Left cardiac atrium (tissue), 4 donors: Measurements from ENCODE around the gene LRP1B. TPM values are rescaled to one million over a fixed set of nuclear protein-coding genes. Genes with fewer than 3 reads are reported as not detected.
"Not testable (repeated sequence)": the region's sequence is repeated elsewhere in the genome, so short reads cannot be mapped to it uniquely, and the experiment has no call there.

Experiments
- ATAC-seq, 2 donors: fragments of 200-7000 bp; cut with Tn5 transposase; one replicate each; pipeline ENCODE4 v1.9.1; 2020; ENCODE audit warnings: mild to moderate bottlenecking in 2 of 2, moderate library complexity in 2 of 2
- DNase-seq: peaks from one replicate; pipeline ENCODE4 v3.0.0-alpha.2; 2020
- intact Hi-C, 2 donors: fragments of 100-400 bp; cut with DNase I; formaldehyde crosslinking; loops; one replicate each; pipeline versions ENCODE4 v1.14.1 to v1.15.1; 2022 to 2023
- total RNA-seq, 2 donors: library from RNA; stranded (reverse); fragmentation: NEBNext Ultra II Directional; extraction: Animal tissue kit (Norgen Biotek cat#: 25700); gene quantifications; one replicate each; pipeline ENCODE4 v1.2.1, GENCODE V29; 2021
- donor health status: DM: no; HTN: yes; CAD: no.
- donor health status: DM: no; HTN: yes; CAD: no; lungs with severe emphysema.
- donor health status: DM: yes; HTN: yes; CAD: no.
- donor health status: Dilated cardiomyopathy.

Gene LRP1B
- total RNA-seq, 2 donors from 2014 or later: 1.2 TPM

- ATAC-seq (no peak), DNase-seq (no peak)
- intact Hi-C loops: no loop called here
Observed at GRCh38 chr2:140359056-140359771, 1771.6 kb downstream of the LRP1B start.

- no peak for ATAC-seq
- intact Hi-C loops: no loop called here
- DNase-seq: no peak
Observed at GRCh38 chr2:140356697-140357096, 1774.1 kb downstream of the LRP1B start.

DNA sequence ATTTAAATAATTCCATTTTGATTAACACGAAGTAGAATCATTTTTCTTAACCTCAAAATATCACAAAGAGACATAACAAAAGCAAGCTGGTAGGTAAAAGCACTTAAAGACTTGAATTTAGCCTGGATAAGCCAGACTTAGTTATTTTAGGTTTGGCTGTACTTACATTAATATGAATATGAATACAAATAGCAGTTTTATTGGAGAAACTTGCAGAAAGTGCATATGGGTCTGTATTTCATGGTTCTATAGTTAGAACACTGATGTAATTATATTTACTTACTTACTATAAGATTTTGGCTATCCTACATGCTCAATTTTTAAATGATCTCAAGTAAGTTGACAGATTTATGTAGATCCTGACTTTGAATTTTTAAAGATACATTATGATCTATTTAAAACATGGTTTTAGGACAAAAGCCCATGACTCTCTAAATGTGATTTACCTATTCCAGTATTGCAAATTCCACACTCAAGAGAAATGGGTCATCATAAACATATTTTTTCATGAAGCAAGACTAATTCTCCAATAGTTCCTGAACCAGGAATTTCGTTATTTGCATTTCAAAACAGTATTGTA, 1775.2 kb downstream of the LRP1B start:
- intact Hi-C loops: no loop called here
- DNase-seq: no peak
- no peak for ATAC-seq

- DNase-seq (no peak), ATAC-seq (no peak)
Observed at GRCh38 chr2:140354544-140354943, 1776.3 kb downstream of the LRP1B start.

GRCh38 chr2:140353541-140353940, 1777.3 kb downstream of the LRP1B start:
- intact Hi-C loops: no loop called here
- ATAC-seq: no peak

More at GRCh38 chr2:140354544-140354943, 1776.3 kb downstream of the LRP1B start:
- intact Hi-C loops: no loop called here

GRCh38 chr2:140351692-140352091, 1779.1 kb downstream of the LRP1B start:
- intact Hi-C loops: no loop called here
- no peak for DNase-seq
- ATAC-seq: no peak

More at GRCh38 chr2:140353541-140353940, 1777.3 kb downstream of the LRP1B start:
- no peak for DNase-seq

GRCh38 chr2:140349695-140350094, 1781.1 kb downstream of the LRP1B start:
- intact Hi-C loops: no loop called here
- ATAC-seq (no peak), DNase-seq (no peak)

GRCh38 chr2:140348826-140349225, 1782.0 kb downstream of the LRP1B start:
- intact Hi-C loops: no loop called here
- DNase-seq: no peak
- ATAC-seq: no peak

DNA sequence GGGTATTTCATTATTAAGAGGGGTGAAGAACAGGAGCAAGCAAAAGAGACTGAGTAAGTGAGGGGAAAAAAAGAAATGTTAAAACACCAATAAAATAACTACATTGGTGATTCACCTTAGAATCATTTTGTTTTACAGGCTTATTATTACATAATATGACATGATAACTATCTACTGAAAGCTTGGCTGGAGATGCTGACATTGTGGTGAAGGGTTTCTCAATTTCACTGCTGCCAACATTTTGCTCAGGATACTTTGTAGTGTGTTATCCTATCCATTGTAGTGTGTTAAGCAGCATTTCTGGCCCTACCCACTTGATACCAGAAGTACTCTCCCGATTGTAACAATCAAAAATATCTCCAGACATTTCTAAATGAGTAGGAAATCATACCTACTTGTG, 1786.0 kb downstream of the LRP1B start:
- intact Hi-C loops: no loop called here
- ATAC-seq (no peak), DNase-seq (no peak)

- intact Hi-C loops, DNase-seq, ATAC-seq: not testable (repeated sequence)
Observed at GRCh38 chr2:140344266-140344665, 1786.5 kb downstream of the LRP1B start.

DNA sequence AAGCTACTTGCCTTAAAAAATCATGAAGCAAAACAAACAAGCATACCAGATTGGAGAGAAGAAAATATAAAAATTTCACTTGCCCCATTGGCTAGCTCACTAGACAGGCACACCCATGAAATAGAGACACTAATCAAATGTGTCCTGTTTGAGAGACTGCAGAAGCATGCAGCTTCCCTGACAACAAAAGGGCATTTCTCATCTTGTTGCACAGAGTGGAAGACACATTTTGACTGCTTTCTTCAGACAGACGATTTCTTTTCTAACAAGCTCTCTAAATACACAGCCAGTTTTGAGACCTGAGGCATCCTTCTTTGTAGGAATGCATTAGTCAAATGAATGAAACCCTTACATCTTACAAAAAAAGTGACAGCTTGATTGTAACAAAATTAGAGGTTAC, 1792.0 kb downstream of the LRP1B start:
- DNase-seq (no peak), ATAC-seq (no peak)
- intact Hi-C loops: no loop called here

DNA sequence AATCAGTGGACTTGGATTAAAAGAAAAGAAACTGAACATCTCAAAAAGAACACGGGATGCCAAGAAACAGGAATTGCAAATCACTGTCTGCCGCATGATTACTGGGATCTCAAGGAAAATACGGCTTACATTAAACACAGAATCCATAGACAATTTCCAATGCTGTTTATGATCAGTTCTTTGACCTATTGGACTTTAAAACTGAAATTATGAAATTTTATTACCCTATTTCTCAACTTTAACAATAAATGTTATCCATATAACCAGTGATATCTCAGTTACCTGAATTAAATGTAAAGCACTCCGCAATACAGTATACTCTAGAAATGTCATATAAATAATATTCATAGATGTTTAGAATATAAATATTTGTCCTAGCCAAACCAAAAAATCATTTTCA, 1793.8 kb downstream of the LRP1B start:
- no peak for DNase-seq
- intact Hi-C loops: no loop called here
- ATAC-seq: no peak

GRCh38 chr2:140316345-140316744, 1814.5 kb downstream of the LRP1B start:
- DNase-seq (no peak), ATAC-seq (no peak)
- intact Hi-C loops: no loop called here

GRCh38 chr2:140311905-140312304, 1818.9 kb downstream of the LRP1B start:
- ATAC-seq: no peak
- DNase-seq: no peak
- intact Hi-C loops: no loop called here

DNA sequence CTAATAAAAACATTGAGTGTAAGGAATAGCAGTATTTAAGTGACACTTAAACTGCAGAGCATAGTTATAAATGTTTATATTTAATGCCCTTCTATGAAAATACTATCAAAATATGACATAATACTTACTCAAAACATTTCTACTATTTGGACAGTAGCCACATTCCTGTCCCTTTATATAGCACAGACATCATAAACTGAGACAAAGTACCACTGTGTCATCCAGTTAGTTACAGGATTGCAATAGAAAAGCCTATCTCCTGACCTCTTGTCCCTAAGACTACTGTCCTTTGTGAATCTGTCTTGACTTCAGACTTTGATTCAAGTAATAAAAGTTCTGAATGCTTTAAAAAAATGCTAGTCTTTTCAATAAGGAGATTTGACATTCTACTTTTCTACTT, 1822.1 kb downstream of the LRP1B start:
- no peak for DNase-seq
- intact Hi-C loops: no loop called here
- no peak for ATAC-seq

DNA sequence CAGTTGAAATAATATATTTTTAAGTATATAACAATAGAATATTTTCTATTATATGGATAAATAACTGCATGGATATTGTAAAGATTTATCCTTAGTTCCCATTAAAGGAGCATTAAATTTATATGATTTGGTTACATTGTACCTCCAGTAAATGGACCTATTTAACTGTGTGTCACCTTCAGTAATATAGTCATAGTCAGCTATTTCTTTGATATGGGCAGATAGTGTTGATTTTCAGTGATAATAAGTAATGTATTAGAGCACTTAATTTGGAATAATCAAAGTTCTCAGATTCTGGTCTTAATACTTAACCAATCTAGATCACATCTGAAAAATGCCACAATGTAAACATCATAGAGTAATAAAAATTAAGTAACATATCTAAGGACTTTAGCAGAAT, 1823.3 kb downstream of the LRP1B start:
- ATAC-seq: no peak
- intact Hi-C loops: no loop called here
- no peak for DNase-seq

DNA sequence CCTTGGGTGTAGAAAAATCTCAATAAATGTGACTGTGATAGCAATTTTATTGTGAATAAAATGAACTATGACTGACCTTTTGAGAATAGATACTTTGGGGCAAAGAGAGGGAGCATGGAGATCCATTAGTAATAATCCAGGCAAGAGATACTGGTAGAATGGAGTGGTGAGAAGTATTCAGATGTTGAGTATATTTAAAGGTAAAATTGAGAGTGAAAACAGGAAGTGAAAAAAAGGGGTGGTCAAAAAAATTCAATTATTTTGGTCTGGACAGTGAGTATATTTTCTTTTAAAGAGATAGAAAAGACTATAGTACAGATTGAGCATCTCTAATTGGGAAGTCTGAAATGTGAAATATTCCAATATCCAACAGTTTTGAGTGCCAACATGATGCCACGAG, 1835.0 kb downstream of the LRP1B start:
- DNase-seq: no peak
- ATAC-seq: no peak
- intact Hi-C loops: no loop called here

DNA sequence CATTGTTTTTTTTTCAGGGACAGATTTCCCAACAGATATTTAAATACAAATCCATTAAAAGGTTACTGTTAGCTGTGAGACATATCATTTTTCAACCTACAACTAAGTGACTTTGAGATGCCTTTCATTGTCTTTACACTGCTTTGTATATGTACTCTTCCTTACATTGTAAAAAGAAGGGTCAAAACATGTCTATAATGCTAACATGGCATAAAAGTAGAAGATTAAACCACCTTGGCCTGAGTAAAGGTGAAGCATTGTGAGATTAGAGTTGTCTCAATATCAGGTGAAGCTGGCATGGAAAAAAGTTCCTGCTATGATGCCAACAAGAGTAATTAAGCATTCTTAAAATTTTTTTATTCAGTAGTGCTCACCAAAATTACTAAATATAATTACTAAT, 1842.1 kb downstream of the LRP1B start:
- DNase-seq: no peak
- no peak for ATAC-seq
- intact Hi-C loops: no loop called here

DNA sequence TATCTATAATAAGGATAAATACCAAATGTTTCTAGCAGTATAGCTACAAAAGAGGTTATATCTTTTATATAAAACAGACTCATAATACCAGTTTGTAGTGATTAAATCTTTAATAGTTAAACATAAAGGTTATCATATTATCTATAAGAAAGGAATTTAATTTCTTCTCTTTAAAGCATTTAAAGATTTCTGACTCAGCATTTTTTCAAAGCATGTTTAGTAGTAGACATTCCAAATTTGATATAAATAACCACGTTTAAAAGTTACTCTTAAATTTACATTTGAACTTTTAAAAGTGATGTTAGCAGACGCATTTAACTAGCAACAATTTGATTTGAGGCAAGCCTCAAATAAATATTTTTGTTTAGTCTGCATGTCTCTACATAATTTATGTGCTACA, 1842.6 kb downstream of the LRP1B start:
- no peak for DNase-seq
- no peak for ATAC-seq
- intact Hi-C loops: no loop called here

DNA sequence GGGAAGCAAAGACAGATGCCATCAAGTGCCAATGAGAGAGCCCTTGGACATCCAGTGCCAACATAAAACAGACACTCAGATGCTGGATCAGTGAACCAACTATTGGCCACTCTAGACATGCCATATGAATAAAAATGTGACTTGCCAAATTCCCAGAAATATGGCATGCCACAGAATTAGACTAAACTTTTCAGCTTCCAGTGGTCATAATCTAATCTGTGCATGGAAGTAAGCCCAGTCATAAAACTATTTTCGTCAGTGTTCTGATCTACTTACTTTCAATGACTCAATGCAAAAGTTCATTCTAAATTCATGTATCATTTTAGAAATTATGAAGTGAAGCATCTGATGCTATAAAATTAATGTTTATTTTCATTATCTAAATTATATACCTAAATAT, 1844.4 kb downstream of the LRP1B start:
- DNase-seq (no peak), ATAC-seq (no peak)
- intact Hi-C loops: no loop called here

DNA sequence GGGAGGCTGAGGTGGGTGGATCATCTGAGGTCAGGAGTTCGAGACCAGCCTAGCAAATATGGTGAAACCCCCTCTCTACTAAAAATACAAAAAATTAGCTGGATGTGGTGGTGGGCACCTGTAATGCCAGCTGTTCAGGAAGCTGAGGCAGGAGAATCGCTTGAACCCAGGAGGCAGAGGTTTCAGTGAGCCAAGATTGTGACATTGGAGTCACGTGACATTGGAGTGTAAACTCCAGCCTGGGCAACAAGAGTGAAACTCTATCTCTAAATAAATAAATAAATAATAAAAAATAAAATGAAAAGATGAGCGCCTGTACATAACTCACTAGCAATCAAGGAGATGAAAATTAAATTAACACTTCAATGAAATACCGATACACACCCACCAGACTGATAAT, 1853.5 kb downstream of the LRP1B start:
- DNase-seq, intact Hi-C loops, ATAC-seq: not testable (repeated sequence)
